ENCODE data around the gene BCKDHA.

GRCh38 chr19:41364524-41365391 is 32.9 kb upstream of the BCKDHA start:
- TF ChIP-seq BHLHE40 (IDR thresholded peaks at IDR 0.05; ENCODE audit: borderline replicate concordance): no peak
- no peak for TF ChIP-seq HDGF (IDR thresholded peaks at IDR 0.05; ENCODE audit: borderline replicate concordance)
- TF ChIP-seq SP1 (IDR thresholded peaks at IDR 0.05): no peak
